Common myeloid progenitor, CD34-positive (primary cell): ENCODE data around the gene MN1.

ENCODE experiments used
- CTCF ChIA-PET: fragments of 350-600 bp; sonication (Branson Sonifier 250); formaldehyde crosslinking; loops from one replicate; lab custom pipeline; 2021; ENCODE audit warnings: antibody characterized with exemption; lab: Charles Lee
- POLR2A ChIA-PET: fragments of 350-600 bp; sonication (Branson Sonifier 250); formaldehyde crosslinking; loops from one replicate; lab custom pipeline; 2021; ENCODE audit warnings: antibody characterized with exemption; lab: Charles Lee
- DNase-seq, 3 donors: peaks; one replicate each; pipeline versions ENCODE4 v3.0.0 to v3.0.0-alpha.2; 2013
- H3K27ac ChIP-seq, 2 experiments: 1 replicate in 1 of 2; 2 replicates in 1 of 2; pipeline ENCODE4 v1.7.0; 2013; ENCODE audit warnings: inconsistent platforms in 2 of 2, low read length in 2 of 2, mild to moderate bottlenecking in 2 of 2, low read depth in 1 of 2, moderate library complexity in 1 of 2; ENCODE audit not compliant: severe bottlenecking in 2 of 2, insufficient read depth in 1 of 2, poor library complexity in 1 of 2
- H3K27me3 ChIP-seq, 5 experiments: replicated peaks in 2 of 5; 1 replicate in 3 of 5; 2 replicates in 2 of 5; pipeline versions ENCODE4 v1.6.1 to v1.7.0; 2013; ENCODE audit warnings: low read length in 4 of 5, mild to moderate bottlenecking in 2 of 5, moderate library complexity in 2 of 5, inconsistent platforms in 1 of 5; ENCODE audit not compliant: insufficient read depth in 5 of 5, control insufficient read depth in 4 of 5
- H3K36me3 ChIP-seq, 4 experiments: 1 replicate in 2 of 4; 2 replicates in 2 of 4; pipeline versions ENCODE4 v1.6.1 to v1.7.0; 2013; ENCODE audit warnings: low read length in 3 of 4, control low read depth in 1 of 4, mild to moderate bottlenecking in 1 of 4; ENCODE audit not compliant: control insufficient read depth in 4 of 4, insufficient read depth in 4 of 4
- H3K4me1 ChIP-seq, 4 experiments: 1 replicate in 3 of 4; 2 replicates in 1 of 4; pipeline versions ENCODE4 v1.6.1 to v1.7.1; 2013; ENCODE audit warnings: low read length in 3 of 4, mild to moderate bottlenecking in 3 of 4, control low read depth in 1 of 4, inconsistent platforms in 1 of 4, moderate library complexity in 1 of 4; ENCODE audit not compliant: control insufficient read depth in 4 of 4, insufficient read depth in 4 of 4; ENCODE audit errors: control extremely low read depth in 1 of 4
- H3K4me3 ChIP-seq, 7 experiments: 1 replicate in 4 of 7; 2 replicates in 3 of 7; pipeline versions ENCODE4 v1.5.1 to v1.7.0; 2013; ENCODE audit warnings: mild to moderate bottlenecking in 7 of 7, low read length in 6 of 7, moderate library complexity in 6 of 7, inconsistent platforms in 2 of 7, low read depth in 2 of 7, control low read depth in 1 of 7; ENCODE audit not compliant: insufficient read depth in 4 of 7, control insufficient read depth in 1 of 7; ENCODE audit errors: extremely low read depth in 1 of 7
- H3K9me3 ChIP-seq, 5 experiments: 1 replicate in 4 of 5; 2 replicates in 1 of 5; pipeline versions ENCODE4 v1.6.1 to v1.7.1; 2013; ENCODE audit warnings: low read length in 4 of 5, mild to moderate bottlenecking in 2 of 5, inconsistent platforms in 1 of 5, low read depth in 1 of 5, moderate library complexity in 1 of 5; ENCODE audit not compliant: control insufficient read depth in 4 of 5, insufficient read depth in 2 of 5; ENCODE audit errors: control extremely low read depth in 1 of 5
- WGBS: methylation state at CpG from one replicate; pipeline ENCODE4 v1.1.5; 2013; ENCODE audit not compliant: insufficient coverage; 5-methylcytosine and 5-hydroxymethylcytosine counted together

The MN1 gene

GRCh38 chr22:27772984-27773498, 28.5 kb downstream of the MN1 start:
- Histone ChIP-seq H3K27me3 (no peaks in the 10 kb centered on the region), H3K9me3 (no peaks in the 10 kb centered on the region), H3K27ac (no peak overlapping the region), H3K4me1 (peaks cover 2 to 36% (median 26%) of the 10 kb centered on the region in 4 experiments), H3K36me3 (peaks cover 0 to 9% (median 2%) of the 10 kb centered on the region in 4 experiments), H3K4me3 (no peak overlapping the region)
- ChIA-PET POLR2A (no interaction called here), CTCF (interaction anchor here (1.0 to 1.1 kb wide), 2 partner anchors 10 to 161 kb away, joined by 3 read pairs; no protein-coding TSS in a partner anchor)
- WGBS: 95% methylated on average over 15 of the region's 18 CpGs
- no peak for DNase-seq

- 95% methylated on average over 8 of the region's 16 CpGs for WGBS
- ChIA-PET POLR2A (no interaction called here), CTCF (interaction anchor here (1.0 to 1.1 kb wide), 2 partner anchors 9 to 160 kb away, joined by 3 read pairs; no protein-coding TSS in a partner anchor)
- no peak overlapping the region for H3K4me3 ChIP-seq
- DNase-seq: no peak
- H3K9me3 ChIP-seq: no peaks in the 10 kb centered on the region
- H3K27me3 ChIP-seq: no peaks in the 10 kb centered on the region
- H3K27ac ChIP-seq: no peak overlapping the region
- peaks cover 0 to 9% (median 2%) of the 10 kb centered on the region in 4 experiments for H3K36me3 ChIP-seq
- peaks cover 2 to 30% (median 23%) of the 10 kb centered on the region in 4 experiments for H3K4me1 ChIP-seq
These were observed 29.2 kb downstream of the MN1 start for GRCh38 chr22:27772081-27772983.

GRCh38 chr22:27771637-27772036, 29.9 kb downstream of the MN1 start:
- CTCF ChIA-PET: no interaction called here
- POLR2A ChIA-PET: no interaction called here

GRCh38 chr22:27769012-27769411, 32.5 kb downstream of the MN1 start:
- WGBS: 93% methylated on average over 3 of the region's 3 CpGs

More at GRCh38 chr22:27771637-27772036, 29.9 kb downstream of the MN1 start:
- Histone ChIP-seq H3K27me3 (no peaks in the 10 kb centered on the region), H3K4me1 (peaks cover 2 to 23% (median 19%) of the 10 kb centered on the region in 4 experiments), H3K36me3 (peaks cover 0 to 9% (median 2%) of the 10 kb centered on the region in 4 experiments), H3K4me3 (no peak overlapping the region), H3K27ac (no peak overlapping the region), H3K9me3 (no peaks in the 10 kb centered on the region)
- no peak for DNase-seq
- 97% methylated on average over 3 of the region's 5 CpGs for WGBS

GRCh38 chr22:27768027-27768653, 33.4 kb downstream of the MN1 start:
- H3K36me3 ChIP-seq: peaks cover 0 to 21% (median 5%) of the 10 kb centered on the region in 4 experiments
- POLR2A ChIA-PET: no interaction called here
- WGBS: 88% methylated on average over 1 of the region's 2 CpGs
- no peaks in the 10 kb centered on the region for H3K9me3 ChIP-seq
- H3K27me3 ChIP-seq: no peaks in the 10 kb centered on the region
- H3K27ac ChIP-seq: no peak overlapping the region
- CTCF ChIA-PET: interaction anchor here (0.8 kb wide), 1 partner anchor 11 kb away, joined by 3 read pairs; no protein-coding TSS in a partner anchor
- peaks cover 0 to 2% (median 0%) of the 10 kb centered on the region in 4 experiments for H3K4me1 ChIP-seq
- DNase-seq: peak in 2 of 3 donors; percentile 27 to 28
- no peak overlapping the region for H3K4me3 ChIP-seq

More at GRCh38 chr22:27769012-27769411, 32.5 kb downstream of the MN1 start:
- Histone ChIP-seq H3K4me3 (no peak overlapping the region), H3K36me3 (peaks cover 0 to 19% (median 6%) of the 10 kb centered on the region in 4 experiments), H3K27me3 (no peaks in the 10 kb centered on the region), H3K9me3 (no peaks in the 10 kb centered on the region), H3K4me1 (peaks cover 0 to 2% (median 0%) of the 10 kb centered on the region in 4 experiments), H3K27ac (no peak overlapping the region)
- ChIA-PET POLR2A (no interaction called here), CTCF (no interaction called here)
- no peak for DNase-seq

GRCh38 chr22:27766679-27767078, 34.9 kb downstream of the MN1 start:
- Histone ChIP-seq H3K4me1 (peaks cover 0 to 8% (median 2%) of the 10 kb centered on the region in 4 experiments), H3K4me3 (no peak overlapping the region), H3K9me3 (no peaks in the 10 kb centered on the region), H3K27me3 (no peaks in the 10 kb centered on the region), H3K36me3 (peaks cover 0 to 19% (median 4%) of the 10 kb centered on the region in 4 experiments), H3K27ac (no peak overlapping the region)
- POLR2A ChIA-PET: no interaction called here
- no peak for DNase-seq
- CTCF ChIA-PET: interaction anchor here (0.5 kb wide), 1 partner anchor 116 kb away, joined by 3 read pairs; no protein-coding TSS in a partner anchor
- WGBS: 97% methylated on average over 3 of the region's 3 CpGs
